HuH-7 (cell line): ENCODE results near the gene GOLGA6L9.
"Not testable (repeated sequence)": the region's sequence is repeated elsewhere in the genome, so short reads cannot be mapped to it uniquely, and the experiment has no call there.

Experiments
- DNase-seq: peaks from one replicate; pipeline ENCODE4 v3.0.0; 2011; ENCODE audit warnings: low spot score

The GOLGA6L9 gene, protein sequence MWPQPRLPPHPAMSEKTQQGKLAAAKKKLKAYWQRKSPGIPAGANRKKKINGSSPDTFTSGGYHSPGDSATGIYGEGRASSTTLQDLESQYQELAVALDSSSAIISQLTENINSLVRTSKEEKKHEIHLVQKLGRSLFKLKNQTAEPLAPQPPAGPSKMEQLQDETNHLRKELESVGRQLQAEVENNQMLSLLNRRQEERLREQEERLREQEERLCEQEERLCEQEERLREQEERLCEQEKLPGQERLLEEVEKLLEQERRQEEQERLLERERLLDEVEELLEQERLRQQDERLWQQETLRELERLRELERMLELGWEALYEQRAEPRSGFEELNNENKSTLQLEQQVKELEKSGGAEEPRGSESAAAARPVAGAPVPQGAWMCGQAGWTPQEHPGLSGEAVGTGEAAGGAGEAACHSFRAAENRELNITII

DNA sequence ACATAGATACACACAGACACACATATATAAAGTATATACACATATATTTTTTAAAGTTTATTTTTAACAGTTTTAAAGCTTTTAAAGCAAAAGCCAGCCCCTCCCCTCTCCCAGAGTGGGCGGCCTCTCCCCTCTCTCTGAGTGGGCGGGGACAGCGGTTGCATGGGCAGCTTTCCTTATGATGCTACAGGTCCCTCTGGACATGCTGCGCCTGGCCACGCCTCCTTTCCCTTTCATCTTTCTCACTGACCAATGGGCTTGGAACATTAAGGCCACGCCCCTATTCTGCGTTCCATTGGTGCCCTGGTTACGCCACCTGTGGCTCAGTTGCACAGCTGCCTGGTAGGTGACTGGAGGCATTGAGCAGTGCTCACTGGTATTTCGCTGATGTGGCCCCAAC is at the start of gene GOLGA6L9:
GOLGA6L9 (plus strand) TSS at position 124 of the 400 bp plus-strand sequence; CDS start at position 388, 264 bp downstream.
- DNase-seq = not testable (repeated sequence)

DNA sequence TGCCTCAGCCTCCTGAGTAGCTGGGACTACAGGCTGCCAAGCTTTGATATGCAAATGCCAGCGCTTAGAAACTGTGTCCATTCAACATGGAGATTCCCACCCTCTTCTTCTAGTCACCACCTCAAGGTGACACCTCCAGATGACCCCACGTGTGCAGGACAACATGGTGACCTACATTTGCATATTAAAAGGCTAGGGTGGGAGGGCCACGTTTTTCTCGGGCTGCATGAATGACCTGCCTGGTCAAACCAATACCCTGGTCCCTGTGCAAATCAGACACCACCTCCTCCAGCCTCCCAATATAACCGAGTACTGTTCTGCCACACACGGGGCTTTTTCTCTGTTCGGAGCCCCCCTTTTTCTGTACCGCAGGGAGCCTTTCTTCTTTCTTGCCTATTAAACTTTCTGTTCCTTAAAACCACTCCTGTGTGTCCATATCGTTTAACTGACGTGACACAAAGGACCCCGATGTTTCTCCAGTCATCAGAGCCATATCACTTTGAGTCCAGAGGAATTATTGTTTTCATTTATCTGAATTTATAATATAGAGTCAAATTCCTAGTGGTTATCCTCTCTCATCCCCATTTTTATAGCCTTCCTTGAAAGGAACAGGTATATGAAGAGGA is 48.2 kb upstream of the GOLGA6L9 start:
- DNase-seq = not testable (repeated sequence)

DNA sequence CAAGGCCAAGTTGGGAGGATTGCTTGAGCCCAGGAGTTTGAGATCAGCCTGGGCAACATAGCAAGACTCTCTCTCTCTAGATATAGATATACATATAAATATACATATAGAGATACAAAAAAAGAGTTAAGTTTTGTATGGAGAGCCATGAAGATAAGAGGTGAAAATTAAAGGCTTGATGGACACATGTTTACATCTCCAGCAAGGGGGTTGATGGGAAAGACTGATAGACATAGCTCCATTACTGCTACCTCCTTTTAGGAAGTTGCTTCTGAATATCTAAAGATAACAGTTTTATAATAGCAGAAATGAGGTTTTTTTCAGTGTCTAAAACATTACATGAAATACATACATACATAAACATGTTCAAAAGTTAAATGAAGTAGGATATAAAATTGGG is 42.4 kb upstream of the GOLGA6L9 start:
- not testable (repeated sequence) for DNase-seq

DNA sequence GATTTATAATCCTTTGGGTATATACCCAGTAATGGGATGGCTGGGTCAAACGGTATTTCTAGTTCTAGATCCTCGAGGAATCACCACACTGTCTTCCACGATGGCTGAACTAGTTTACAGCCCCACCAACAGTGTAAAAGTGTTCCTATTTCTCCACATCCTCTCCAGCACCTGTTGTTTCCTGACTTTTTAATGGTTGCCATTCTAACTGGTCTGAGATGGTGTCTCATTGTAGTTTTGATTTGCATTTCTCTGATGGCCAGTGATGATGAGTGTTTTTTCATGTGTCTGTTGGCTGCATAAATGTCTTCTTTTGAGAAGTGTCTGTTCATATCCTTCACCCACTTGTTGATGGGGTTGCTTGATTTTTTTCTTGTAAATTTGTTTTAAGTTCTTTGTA is 39.5 kb upstream of the GOLGA6L9 start:
- not testable (repeated sequence) for DNase-seq

DNA sequence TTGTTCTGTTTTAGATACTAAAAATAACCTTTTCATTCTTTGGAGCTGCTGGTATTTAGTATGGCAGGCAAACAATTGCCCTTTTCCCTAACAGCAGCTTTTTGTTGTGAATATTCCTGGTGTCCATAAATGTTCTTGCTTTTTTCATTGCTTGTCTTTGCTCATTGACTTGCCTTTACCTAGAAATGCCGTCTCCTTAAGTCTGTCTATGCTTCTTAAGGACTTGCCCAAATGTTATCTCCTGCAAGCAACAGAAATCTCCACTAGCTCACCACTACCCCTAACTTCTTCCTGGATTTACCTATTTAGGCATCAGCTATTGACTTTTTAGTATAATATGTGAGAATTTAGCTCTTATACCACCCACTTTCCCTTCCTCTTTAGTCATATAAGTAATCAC is 37.5 kb upstream of the GOLGA6L9 start:
- not testable (repeated sequence) for DNase-seq

DNA sequence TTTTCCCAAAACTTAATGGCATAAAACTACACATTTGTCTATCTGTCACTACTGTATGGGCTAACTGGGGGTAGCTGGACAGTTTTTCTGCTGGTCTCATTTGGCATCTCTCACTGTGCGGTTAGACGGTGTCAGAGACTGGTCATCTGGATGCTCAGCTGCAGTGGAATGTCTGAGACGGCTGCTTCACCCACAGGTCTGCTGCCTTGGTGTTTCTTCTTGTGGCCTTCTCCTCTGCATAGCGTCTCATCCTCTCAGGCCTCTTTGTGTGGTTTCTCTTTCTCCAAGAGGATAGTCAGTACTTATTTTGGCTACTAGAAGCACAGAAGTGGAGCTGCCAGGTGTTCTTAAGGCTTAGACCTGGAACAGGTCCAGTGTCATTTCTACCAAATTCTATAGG is 35.9 kb upstream of the GOLGA6L9 start:
- DNase-seq = no peak

DNA sequence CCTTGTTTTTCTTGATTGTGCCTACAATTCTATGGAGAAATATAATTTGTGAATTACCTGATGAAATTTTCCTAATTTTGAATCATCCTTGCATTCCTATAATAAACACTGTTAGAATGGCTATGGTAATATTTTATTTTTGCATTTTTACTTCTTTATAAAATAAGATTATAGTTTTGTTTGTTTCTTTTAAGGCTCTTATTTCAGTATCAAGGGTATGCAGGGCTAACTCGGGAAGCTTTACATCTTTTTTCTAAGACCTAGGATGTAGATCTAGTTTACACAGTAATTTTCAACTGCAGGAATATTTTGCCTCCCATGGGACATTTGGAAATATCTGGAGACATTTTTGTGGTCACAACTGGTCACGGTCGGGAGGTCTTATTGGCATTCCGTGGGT is 33.8 kb upstream of the GOLGA6L9 start:
- not testable (repeated sequence) for DNase-seq

DNA sequence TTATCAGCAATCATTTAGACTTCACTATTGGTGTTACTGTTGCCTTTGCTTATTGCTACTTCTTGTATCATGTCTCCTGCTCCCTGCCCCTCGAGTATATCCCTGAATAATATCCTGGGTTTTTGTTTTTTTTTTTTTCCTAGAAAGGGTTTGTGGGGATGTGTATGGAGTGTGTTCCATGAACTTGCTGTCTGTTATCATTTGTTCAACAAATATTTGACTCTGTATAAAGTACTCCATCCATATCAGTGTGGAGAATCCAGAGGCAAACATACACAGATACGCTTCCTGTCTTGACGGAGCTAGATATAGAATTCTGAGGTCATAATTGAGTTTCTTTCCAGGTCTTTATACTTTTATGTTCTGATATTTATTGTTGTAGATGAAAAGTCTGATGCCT is 31.8 kb upstream of the GOLGA6L9 start:
- DNase-seq = no peak

DNA sequence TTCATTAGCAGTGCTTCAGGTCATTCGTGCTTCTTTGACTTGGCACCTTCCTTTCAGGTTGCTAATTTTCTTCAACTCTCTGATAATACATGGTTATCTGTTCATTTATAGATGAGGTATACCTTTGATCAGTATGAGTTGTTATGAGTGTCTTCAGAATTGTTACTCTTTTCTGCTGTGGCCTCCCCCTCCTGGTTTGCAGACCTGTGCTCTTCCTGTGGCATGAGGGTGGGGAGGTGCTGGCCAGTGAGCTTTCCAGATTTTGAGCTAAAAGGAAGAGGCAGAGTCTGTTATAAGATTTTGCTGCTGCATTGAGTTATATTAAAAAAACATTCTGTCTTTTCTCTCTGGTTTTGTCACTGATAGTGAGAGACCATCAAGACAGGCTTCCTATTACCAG is 30.8 kb upstream of the GOLGA6L9 start:
- DNase-seq = no peak

DNA sequence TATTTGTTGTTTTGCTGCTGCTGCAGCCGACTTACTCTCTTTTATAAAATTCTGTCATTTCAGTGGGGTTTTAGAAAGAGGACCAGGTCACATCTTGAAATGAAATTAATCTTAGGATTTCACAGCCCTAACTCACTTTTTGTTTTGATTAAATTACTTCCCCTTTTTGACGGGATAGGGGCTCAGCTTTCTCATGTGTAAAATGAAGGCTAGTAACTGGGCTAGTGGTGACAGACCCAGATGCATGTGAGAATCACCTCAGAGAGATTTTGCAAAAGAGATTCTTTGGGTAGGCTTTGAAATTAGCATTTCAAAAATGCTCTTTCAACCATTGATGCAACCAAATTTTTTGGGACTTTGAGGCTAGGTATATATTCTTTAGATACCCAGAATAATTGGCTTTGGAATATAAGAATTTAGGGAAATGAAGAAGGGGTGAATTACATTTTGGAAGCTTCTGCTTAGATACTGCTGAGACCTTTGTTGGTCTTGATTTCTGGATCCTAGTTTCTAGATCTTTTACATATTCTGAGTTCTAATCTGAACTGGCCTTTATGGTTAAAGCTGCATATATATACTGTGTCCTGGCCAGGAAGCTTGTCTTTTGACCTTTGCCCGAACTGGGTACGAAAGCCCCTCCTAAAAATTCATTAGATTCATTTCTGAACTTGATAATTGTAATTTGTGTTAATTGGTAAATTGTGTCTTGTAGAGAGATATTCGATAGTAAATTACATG is 30.1 kb upstream of the GOLGA6L9 start:
- not testable (repeated sequence) for DNase-seq

DNA sequence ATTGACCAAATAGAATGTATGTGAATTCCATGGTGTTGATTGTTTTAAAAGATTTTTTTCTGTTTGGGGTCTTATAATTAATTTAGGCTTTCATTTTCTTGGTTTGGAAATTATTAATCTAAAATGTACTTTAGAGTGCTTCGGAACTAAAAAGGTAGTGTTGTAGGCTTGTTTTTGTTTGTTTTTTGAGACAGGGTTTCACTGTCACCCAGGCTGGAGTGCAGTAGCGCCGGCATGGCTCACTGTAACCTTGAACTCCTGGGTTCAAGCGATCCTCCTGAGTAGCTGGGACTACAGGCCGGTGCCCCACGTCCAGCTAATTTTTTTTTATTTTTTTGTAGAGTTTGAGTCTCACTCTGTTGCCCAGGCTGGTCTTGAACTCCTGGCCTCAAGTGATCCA is 27.7 kb upstream of the GOLGA6L9 start:
- DNase-seq = not testable (repeated sequence)

DNA sequence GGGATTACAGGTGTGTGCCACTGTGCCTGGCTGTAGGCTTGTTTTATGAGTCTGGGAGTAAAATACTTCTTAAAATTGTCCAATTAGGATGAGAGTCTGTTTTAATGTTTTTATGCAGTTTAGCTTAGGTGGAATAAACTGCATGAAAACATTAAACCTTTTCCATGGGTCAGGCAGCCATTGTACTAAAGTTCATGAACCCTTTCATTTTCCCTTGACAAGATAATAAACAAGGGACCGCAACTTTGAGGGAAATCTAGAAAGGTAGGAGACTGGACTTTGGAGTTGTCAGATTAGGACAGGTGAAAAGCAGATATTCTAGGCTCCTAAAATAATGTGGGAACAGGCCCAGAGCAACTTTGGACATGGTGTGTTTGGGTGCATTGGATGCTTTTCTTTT is 27.3 kb upstream of the GOLGA6L9 start:
- DNase-seq = not testable (repeated sequence)

DNA sequence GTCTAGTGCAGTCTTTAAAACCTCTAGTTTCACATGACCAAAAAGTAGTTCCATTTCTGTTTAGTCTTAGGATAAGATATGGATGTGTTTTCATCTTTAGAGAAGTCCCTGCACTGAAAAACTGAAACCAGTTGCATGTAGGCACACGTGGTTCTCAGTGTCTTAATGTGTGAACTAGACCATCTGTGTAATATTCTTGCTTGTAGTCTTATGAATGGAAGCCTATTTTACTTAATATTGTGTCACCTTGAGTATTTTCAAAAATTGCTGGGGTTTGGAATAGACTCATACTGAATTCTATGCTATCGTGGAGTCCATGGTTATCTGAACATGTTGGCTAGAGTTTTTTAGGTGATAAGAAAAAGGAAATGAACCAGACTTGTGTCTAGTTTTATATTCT is 23.4 kb upstream of the GOLGA6L9 start:
- DNase-seq = not testable (repeated sequence)

DNA sequence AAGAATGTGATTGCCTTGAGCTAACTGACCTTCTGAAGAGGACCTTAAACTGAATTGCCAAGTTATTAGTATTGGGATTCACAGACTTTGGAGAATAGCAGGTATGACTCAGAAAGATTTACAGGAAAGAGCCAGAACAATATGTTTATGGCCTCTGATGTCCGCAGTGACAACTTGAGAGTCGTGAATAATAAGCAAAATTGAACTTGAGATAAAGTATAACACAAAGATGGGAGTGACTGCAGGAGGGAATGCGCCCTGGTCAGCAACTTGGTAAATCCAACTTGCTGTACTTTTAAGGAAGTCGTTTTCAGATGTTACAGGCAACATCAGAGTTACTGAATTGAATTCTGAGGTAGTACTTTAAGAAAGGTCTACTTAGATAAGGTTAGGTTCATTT is 19.3 kb upstream of the GOLGA6L9 start:
- DNase-seq = not testable (repeated sequence)

DNA sequence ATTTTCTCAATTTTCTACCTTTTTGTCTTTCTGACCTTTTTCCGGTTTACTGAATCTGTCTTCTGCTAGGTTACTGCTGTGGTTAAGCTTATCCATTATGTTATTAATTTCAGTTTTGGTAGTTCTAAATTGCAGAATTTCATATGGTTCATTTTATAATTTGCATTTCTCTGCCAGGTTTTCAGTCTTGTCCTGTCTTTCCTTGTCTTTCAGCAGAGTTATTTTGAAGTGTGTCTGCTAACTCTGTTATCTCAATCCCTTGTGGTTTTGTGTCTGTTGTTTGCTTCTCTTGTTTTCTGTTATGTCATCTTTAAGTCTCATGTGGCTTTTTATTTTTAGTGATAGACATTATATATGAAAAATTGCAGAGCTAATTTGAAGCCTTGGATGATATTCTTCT is 18.0 kb upstream of the GOLGA6L9 start:
- not testable (repeated sequence) for DNase-seq

DNA sequence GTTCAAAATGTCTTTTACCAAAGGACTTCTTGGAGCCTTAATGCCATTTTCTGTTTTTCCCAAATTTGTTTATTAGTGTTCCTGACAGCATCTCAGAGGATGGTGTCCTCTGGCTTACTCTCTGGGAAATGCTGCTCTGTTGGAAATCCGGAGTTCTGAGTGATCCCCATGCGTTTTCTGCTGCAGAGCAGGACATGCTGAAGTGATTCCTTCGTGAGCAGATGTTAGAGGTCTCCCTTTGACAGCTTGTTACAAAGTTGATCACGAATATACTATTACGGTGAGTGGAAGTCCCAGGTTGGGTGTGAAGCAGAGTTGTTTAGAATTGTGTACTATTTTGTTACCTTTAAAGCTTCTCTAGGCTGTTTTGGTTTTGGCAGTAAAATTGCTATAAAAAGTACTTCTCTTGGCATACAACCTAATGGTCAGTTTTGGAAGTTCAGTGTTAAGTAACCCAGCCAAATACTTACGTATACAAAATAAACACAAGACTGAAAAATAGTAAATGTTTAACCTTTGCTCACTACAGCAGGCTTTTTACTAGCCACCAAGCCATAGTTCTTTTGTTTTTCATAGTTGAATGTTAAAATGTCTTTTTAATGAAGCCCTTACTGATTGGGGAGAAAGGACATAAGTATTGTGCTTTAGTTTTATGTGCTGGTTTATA is 15.0 kb upstream of the GOLGA6L9 start:
- DNase-seq = peak; percentile 21

DNA sequence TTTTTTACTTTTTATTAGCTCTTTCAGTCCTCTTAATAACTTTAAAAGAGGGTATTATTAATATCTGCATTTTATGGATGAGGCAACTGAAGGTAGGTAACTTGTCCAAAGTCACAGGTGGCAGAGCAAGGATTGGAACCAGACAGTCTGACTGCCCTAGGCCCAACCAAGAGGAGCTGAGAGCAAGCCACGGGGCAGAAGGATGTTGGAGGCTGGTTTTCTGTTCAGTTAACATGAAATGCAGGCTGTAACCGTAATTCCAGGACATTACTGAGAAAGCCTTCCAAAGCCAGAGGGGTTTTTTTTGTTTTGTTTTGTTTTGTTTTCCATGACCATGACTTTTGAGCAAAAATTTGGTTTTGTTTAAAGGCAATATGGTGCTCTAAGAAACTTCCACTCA is 9.1 kb upstream of the GOLGA6L9 start:
- not testable (repeated sequence) for DNase-seq

DNA sequence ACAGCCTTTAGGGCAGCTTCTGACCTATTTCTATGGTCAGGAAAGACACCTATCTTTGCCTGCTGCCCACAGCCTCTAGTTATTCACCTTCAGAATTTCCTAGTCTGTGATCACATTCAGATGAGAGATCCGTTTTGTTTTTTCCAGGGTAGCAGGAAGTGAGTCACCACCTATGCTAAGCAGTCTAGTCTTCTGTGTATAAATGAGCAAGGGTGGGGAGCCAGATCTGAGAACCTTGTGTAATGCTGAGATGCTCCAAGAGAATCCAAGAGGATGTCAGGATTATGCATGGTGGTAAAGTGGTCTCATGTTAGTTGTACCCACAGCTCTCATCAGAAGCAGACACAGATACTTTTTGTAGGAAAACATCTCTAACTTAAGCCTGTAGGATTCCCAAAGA is 8.7 kb upstream of the GOLGA6L9 start:
- not testable (repeated sequence) for DNase-seq

DNA sequence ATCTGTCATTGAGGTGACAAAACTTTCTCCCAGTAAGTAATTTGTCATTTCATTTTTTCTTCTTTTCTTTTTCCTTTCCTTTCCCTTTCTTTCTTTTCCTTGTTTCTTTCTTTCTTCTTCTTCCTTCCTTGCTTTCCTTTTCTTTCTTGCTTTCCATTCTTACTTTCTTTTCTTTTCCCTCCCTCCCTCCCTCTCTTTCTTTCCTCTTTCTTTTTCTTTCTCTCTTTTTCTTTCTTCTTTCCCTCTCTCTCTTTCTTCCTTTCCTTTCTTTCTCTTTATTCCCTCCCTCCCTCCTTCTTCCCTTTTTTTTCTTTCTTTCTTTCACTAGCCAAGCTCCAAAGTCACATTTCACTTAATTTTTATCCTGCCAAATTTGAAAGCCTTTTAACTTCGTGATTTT is 2.5 kb upstream of the GOLGA6L9 start:
- not testable (repeated sequence) for DNase-seq

DNA sequence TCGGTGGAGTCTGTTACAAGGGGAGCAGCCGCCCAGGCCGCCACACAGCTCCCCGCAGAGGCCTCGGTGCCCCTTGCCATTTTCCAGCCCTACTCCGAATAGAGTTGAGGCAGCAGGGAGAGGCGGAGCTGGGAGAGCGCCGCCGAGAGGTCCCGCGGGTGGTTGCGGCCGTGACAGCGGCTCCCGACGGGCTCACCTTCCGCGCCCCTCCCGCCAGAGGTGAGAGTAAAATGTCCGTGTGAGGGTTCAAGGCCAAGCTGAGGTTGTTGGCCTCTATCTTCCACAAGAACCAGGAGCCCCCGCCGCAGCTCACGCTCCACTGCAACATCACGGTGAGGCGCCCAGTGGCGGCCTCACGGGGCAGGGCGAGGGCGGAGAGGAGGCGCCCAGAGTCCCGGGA is 15.8 kb downstream of the GOLGA6L9 start:
- DNase-seq = not testable (repeated sequence)

DNA sequence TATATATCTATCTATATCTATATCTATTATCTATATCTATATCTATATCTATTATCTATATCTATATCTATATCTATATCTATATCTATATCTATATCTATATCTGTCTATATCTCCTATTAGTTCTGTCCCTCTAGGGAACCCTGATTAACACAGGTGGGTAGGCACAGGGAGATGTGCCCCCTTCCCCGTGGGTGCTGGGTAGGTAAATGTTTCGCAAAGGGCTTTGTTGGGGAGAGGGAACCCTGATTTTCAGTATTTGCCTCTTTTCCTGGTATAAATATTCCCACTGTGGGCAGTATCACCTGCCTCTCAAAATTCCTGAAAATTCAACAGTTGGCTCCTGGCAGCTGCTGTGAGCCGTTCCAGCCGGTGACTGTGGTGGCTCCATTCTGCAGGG is 27.7 kb downstream of the GOLGA6L9 start:
- not testable (repeated sequence) for DNase-seq

DNA sequence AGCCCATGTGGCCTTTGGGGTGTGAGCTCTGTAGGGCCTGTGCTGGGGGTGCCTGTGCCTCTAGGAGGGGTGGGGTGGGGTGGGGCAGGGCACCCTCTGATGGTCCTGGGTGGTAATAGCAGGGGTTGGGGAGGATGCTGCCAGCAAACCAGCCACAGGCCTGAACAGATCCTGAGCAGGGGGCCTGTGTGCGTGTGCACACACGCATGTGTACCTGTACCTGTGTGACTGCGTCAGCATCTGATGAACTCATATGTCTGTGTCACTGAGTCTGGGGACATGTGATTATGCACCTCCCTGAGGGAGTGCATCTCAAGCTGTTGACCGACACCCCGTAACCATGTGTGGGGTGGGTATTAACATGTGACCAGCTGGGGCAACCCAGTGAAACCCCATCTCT is 36.0 kb downstream of the GOLGA6L9 start:
- DNase-seq = not testable (repeated sequence)
